HL-60 (cell line): ENCODE data around the gene SRGAP2C.
"Not testable (repeated sequence)": the region's sequence is repeated elsewhere in the genome, so short reads cannot be mapped to it uniquely, and the experiment has no call there.

Experiments used
- GABPA ChIP-seq: IDR thresholded peaks from 2 replicates; pipeline ENCODE4 v1.6.1; 2012; ENCODE audit warnings: low read depth
- POLR2AphosphoS5 ChIP-seq: IDR thresholded peaks from 2 replicates; pipeline ENCODE4 v1.6.1; 2012; ENCODE audit warnings: low read depth
- TF ChIP-seq, protein P1 (sequence below): IDR thresholded peaks from one replicate; pipeline ENCODE4 v1.5.1; 2011; ENCODE audit warnings: low read length, control low read depth, inconsistent platforms; ENCODE audit not compliant: insufficient read depth
- TF ChIP-seq, protein P2 (sequence below): IDR thresholded peaks from 2 replicates; pipeline ENCODE4 v1.6.1; 2012; ENCODE audit warnings: low read depth; ENCODE audit not compliant: insufficient replicate concordance

DNA sequence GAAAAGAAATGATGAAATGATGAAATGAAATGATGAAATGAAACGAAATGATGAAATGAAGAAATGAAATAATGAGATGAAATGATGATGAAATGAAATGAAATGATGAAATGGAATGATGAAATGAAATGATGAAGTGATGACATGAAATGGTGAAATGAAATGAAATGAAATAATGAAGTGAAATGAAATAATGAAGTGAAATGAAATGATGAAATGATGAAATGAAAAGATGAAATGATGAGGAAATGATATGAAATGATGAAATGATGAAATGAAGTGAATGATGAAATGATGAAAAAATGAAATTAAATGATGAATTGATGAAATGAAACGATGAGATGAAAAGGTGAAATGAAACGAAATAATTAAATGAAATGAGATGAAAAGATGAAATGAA, 215.3 kb downstream of the SRGAP2C start:
- TF ChIP-seq, protein P1, sequence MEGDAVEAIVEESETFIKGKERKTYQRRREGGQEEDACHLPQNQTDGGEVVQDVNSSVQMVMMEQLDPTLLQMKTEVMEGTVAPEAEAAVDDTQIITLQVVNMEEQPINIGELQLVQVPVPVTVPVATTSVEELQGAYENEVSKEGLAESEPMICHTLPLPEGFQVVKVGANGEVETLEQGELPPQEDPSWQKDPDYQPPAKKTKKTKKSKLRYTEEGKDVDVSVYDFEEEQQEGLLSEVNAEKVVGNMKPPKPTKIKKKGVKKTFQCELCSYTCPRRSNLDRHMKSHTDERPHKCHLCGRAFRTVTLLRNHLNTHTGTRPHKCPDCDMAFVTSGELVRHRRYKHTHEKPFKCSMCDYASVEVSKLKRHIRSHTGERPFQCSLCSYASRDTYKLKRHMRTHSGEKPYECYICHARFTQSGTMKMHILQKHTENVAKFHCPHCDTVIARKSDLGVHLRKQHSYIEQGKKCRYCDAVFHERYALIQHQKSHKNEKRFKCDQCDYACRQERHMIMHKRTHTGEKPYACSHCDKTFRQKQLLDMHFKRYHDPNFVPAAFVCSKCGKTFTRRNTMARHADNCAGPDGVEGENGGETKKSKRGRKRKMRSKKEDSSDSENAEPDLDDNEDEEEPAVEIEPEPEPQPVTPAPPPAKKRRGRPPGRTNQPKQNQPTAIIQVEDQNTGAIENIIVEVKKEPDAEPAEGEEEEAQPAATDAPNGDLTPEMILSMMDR: not testable (repeated sequence)
- not testable (repeated sequence) for TF ChIP-seq POLR2AphosphoS5, GABPA
- TF ChIP-seq, protein P2, sequence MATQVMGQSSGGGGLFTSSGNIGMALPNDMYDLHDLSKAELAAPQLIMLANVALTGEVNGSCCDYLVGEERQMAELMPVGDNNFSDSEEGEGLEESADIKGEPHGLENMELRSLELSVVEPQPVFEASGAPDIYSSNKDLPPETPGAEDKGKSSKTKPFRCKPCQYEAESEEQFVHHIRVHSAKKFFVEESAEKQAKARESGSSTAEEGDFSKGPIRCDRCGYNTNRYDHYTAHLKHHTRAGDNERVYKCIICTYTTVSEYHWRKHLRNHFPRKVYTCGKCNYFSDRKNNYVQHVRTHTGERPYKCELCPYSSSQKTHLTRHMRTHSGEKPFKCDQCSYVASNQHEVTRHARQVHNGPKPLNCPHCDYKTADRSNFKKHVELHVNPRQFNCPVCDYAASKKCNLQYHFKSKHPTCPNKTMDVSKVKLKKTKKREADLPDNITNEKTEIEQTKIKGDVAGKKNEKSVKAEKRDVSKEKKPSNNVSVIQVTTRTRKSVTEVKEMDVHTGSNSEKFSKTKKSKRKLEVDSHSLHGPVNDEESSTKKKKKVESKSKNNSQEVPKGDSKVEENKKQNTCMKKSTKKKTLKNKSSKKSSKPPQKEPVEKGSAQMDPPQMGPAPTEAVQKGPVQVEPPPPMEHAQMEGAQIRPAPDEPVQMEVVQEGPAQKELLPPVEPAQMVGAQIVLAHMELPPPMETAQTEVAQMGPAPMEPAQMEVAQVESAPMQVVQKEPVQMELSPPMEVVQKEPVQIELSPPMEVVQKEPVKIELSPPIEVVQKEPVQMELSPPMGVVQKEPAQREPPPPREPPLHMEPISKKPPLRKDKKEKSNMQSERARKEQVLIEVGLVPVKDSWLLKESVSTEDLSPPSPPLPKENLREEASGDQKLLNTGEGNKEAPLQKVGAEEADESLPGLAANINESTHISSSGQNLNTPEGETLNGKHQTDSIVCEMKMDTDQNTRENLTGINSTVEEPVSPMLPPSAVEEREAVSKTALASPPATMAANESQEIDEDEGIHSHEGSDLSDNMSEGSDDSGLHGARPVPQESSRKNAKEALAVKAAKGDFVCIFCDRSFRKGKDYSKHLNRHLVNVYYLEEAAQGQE: not testable (repeated sequence)
